ENCODE results near the gene BCL11B.

BCL11B gene

DNA sequence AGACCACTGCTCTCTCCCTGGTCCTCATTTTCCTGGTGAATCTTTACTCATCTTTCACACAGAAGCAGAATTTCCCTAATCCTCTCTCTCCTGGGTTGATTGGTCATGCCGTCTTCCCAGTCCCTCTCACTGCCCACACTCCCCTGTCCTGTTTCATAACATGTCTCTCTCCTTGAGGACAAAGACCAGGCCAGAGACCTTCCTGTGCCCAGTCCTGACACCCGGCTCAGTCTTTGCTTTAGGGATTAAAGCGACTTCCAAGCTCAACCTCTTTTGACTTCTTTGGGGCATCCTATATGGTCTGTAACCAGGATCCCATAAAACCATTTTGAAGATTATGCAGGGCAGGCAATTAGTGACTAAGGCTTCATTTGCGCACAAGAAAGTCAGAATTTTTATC lies 105.5 kb downstream of the BCL11B start:
- H3K36me3 ChIP-seq (ENCODE audit: control insufficient read depth in 1 of 2, insufficient read depth in 2 of 2, low read depth in 1 of 2, low read length in 2 of 2) = no peaks in the 10 kb centered on the region
- peaks cover 4% of the 10 kb centered on the region for H3K9me3 ChIP-seq (ENCODE audit: control insufficient read depth, low read length)
- H3K79me1 ChIP-seq (replicated peaks; ENCODE audit: low read length, poor library complexity, severe bottlenecking) = no peaks in the 10 kb centered on the region
- H3K27me3 ChIP-seq (ENCODE audit: control insufficient read depth in 1 of 2, insufficient read depth in 1 of 2, low read length in 2 of 2) = no peaks in the 10 kb centered on the region
- H2AFZ ChIP-seq (ENCODE audit: low read depth, low read length) = no peak overlapping the region
- no peak overlapping the region for H3K14ac ChIP-seq (ENCODE audit: low read length in 2 of 2)
- no peaks in the 10 kb centered on the region for H3K4me1 ChIP-seq (ENCODE audit: control insufficient read depth, insufficient read depth, low read depth, low read length)
- DNase-seq = no peak
- no peak overlapping the region for H3K18ac ChIP-seq (ENCODE audit: low read depth in 1 of 2, low read length in 2 of 2)
- no peak overlapping the region for H4K91ac ChIP-seq (ENCODE audit: low read length)
- no peak overlapping the region for H3K27ac ChIP-seq (ENCODE audit: low read length, poor library complexity, severe bottlenecking)
- H2BK5ac ChIP-seq (ENCODE audit: low read depth, low read length, poor library complexity, severe bottlenecking) = no peak overlapping the region
- H3K9ac ChIP-seq (ENCODE audit: low read length) = no peak overlapping the region
- H3K4ac ChIP-seq (ENCODE audit: low read depth in 1 of 2, low read length in 2 of 2) = no peak overlapping the region
- H3K23ac ChIP-seq (ENCODE audit: low read length in 2 of 2) = no peak overlapping the region
- H3K4me3 ChIP-seq (ENCODE audit: insufficient read depth in 1 of 2, low read depth in 1 of 2, low read length in 2 of 2) = no peak overlapping the region
- no peak overlapping the region for H2AK5ac ChIP-seq (ENCODE audit: low read length, severe bottlenecking)
- H4K8ac ChIP-seq (ENCODE audit: low read length) = no peak overlapping the region
- no peak overlapping the region for H2BK15ac ChIP-seq (ENCODE audit: low read depth, poor library complexity, severe bottlenecking)
- no peak overlapping the region for H2BK12ac ChIP-seq (ENCODE audit: low read length in 2 of 2)
- 85% methylated on average over 4 of the region's 4 CpGs for WGBS
- H3K4me2 ChIP-seq (ENCODE audit: low read length, poor library complexity, severe bottlenecking) = no peak overlapping the region
- no peak overlapping the region for H2BK120ac ChIP-seq (ENCODE audit: low read depth, low read length)

DNA sequence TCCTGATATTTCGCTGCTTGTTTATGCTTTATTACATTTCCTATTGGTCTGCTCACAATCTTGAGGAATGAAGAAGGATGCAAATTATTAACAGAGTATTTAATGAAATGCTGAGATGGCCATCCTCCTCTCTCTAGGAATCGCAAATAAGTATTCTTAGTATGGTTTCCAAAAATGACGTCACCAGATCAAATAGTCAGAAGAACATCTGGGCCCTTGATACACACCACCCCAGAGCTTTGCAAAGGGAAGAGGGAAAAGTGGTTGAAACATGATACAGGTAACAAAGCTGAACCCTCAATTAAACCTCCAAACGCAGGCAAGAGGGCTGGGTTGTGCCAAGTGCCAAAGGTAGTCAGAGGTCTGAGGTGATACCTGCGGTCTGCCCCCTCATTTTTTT lies 107.3 kb downstream of the BCL11B start:
- no peak overlapping the region for H3K9ac ChIP-seq (ENCODE audit: low read length)
- H2AFZ ChIP-seq (ENCODE audit: low read depth, low read length) = no peak overlapping the region
- H2BK5ac ChIP-seq (ENCODE audit: low read depth, low read length, poor library complexity, severe bottlenecking) = no peak overlapping the region
- no peak overlapping the region for H4K91ac ChIP-seq (ENCODE audit: low read length)
- no peak for DNase-seq
- H3K27me3 ChIP-seq (ENCODE audit: control insufficient read depth in 1 of 2, insufficient read depth in 1 of 2, low read length in 2 of 2) = no peaks in the 10 kb centered on the region
- no peak overlapping the region for H2BK12ac ChIP-seq (ENCODE audit: low read length in 2 of 2)
- H3K14ac ChIP-seq (ENCODE audit: low read length in 2 of 2) = no peak overlapping the region
- H3K4ac ChIP-seq (ENCODE audit: low read depth in 1 of 2, low read length in 2 of 2) = no peak overlapping the region
- H3K4me3 ChIP-seq (ENCODE audit: insufficient read depth in 1 of 2, low read depth in 1 of 2, low read length in 2 of 2) = no peak overlapping the region
- H3K4me2 ChIP-seq (ENCODE audit: low read length, poor library complexity, severe bottlenecking) = no peak overlapping the region
- H3K27ac ChIP-seq (ENCODE audit: low read length, poor library complexity, severe bottlenecking) = no peak overlapping the region
- H3K9me3 ChIP-seq (ENCODE audit: control insufficient read depth, low read length) = peaks cover 6% of the 10 kb centered on the region
- no peaks in the 10 kb centered on the region for H3K4me1 ChIP-seq (ENCODE audit: control insufficient read depth, insufficient read depth, low read depth, low read length)
- H4K8ac ChIP-seq (ENCODE audit: low read length) = no peak overlapping the region
- H3K79me1 ChIP-seq (replicated peaks; ENCODE audit: low read length, poor library complexity, severe bottlenecking) = no peaks in the 10 kb centered on the region
- H3K18ac ChIP-seq (ENCODE audit: low read depth in 1 of 2, low read length in 2 of 2) = no peak overlapping the region
- H3K36me3 ChIP-seq (ENCODE audit: control insufficient read depth in 1 of 2, insufficient read depth in 2 of 2, low read depth in 1 of 2, low read length in 2 of 2) = no peaks in the 10 kb centered on the region
- no peak overlapping the region for H2AK5ac ChIP-seq (ENCODE audit: low read length, severe bottlenecking)
- no peak overlapping the region for H2BK15ac ChIP-seq (ENCODE audit: low read depth, poor library complexity, severe bottlenecking)
- H2BK120ac ChIP-seq (ENCODE audit: low read depth, low read length) = no peak overlapping the region
- no peak overlapping the region for H3K23ac ChIP-seq (ENCODE audit: low read length in 2 of 2)
- no CpG with 5 or more reads among the region's 5 CpGs for WGBS

DNA sequence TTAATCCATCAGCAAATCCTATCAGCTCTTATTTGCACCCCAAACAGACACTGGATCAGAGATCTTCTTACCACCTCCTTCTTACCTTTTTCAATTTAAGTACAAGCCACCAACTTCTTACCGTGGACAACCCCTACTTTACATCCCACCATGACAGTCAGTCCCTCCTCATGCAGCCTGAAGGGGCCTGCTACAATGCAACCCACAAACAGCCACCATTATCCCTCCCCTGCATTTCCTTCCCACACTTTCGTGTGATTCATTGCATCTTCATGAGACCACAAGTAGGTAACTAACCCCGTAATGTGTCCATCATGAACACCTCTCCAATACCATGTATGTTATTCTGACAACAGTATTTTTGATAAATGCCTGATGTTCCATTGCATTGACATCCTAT lies 108.6 kb downstream of the BCL11B start:
- Histone ChIP-seq H3K4me2 (ENCODE audit: low read length, poor library complexity, severe bottlenecking) (no peak overlapping the region), H2BK12ac (ENCODE audit: low read length in 2 of 2) (no peak overlapping the region), H3K23ac (ENCODE audit: low read length in 2 of 2) (no peak overlapping the region), H3K14ac (ENCODE audit: low read length in 2 of 2) (no peak overlapping the region), H3K4me1 (ENCODE audit: control insufficient read depth, insufficient read depth, low read depth, low read length) (no peaks in the 10 kb centered on the region), H2AK5ac (ENCODE audit: low read length, severe bottlenecking) (no peak overlapping the region), H3K4ac (ENCODE audit: low read depth in 1 of 2, low read length in 2 of 2) (no peak overlapping the region), H2AFZ (ENCODE audit: low read depth, low read length) (no peak overlapping the region), H3K9me3 (ENCODE audit: control insufficient read depth, low read length) (peaks cover 6% of the 10 kb centered on the region), H2BK5ac (ENCODE audit: low read depth, low read length, poor library complexity, severe bottlenecking) (no peak overlapping the region), H2BK120ac (ENCODE audit: low read depth, low read length) (no peak overlapping the region), H3K18ac (ENCODE audit: low read depth in 1 of 2, low read length in 2 of 2) (no peak overlapping the region), H3K36me3 (ENCODE audit: control insufficient read depth in 1 of 2, insufficient read depth in 2 of 2, low read depth in 1 of 2, low read length in 2 of 2) (no peaks in the 10 kb centered on the region), H3K27me3 (ENCODE audit: control insufficient read depth in 1 of 2, insufficient read depth in 1 of 2, low read length in 2 of 2) (no peaks in the 10 kb centered on the region), H3K79me1 (replicated peaks; ENCODE audit: low read length, poor library complexity, severe bottlenecking) (no peaks in the 10 kb centered on the region), H3K9ac (ENCODE audit: low read length) (no peak overlapping the region), H3K4me3 (ENCODE audit: insufficient read depth in 1 of 2, low read depth in 1 of 2, low read length in 2 of 2) (no peak overlapping the region), H4K8ac (ENCODE audit: low read length) (no peak overlapping the region), H2BK15ac (ENCODE audit: low read depth, poor library complexity, severe bottlenecking) (no peak overlapping the region), H3K27ac (ENCODE audit: low read length, poor library complexity, severe bottlenecking) (no peak overlapping the region), H4K91ac (ENCODE audit: low read length) (no peak overlapping the region)
- WGBS = 65% methylated on average over 3 of the region's 3 CpGs
- DNase-seq = no peak

DNA sequence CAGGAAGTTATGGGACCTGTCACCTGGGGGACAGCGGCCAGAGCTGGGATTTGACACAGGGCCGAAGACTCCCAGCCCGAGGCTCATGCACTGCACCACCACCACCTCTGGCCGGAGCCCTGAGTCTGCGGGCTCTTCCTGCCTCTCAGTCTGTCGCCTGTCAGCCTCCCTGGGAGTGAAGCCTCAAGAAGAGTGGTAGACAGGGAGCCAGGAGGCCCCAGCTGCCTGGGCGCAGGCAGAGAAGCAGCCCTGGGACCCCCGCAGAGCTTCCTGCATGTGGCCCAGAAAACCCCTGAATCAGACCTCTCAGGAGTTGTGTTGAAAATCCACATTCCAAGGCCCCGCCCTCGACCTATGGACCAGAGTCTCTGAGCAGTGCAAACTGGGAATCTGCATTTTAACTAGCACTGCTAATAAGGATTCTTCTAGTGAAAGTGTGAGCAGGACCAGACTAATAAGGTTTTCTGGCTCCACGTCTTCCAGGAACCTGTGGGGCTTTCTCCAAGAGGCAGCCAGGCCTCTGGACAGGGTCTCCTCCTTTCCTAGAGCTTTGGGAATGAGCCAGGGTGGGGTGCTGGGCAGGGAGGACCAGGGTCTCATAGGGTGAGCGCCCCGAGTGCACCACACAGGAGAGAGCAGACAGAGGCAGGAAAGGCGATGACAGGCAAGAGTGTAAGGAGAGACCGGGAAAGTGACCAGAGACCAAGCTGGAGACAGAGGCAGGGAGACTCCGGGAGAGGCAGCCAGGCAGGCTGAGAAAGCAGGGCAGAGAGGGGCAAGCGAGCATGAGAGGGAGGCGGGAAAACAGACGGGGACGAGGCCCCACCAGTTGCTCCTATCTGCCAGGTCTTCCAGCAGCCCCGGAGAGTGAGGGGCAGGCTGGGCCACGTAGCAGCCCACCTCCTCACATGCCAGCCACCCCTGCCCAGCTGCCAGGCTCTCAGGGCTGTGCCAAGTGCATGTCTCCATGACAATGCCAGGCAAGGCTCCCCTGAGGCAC lies 112.4 kb downstream of the BCL11B start:
- no peak overlapping the region for H3K27ac ChIP-seq (ENCODE audit: low read length, poor library complexity, severe bottlenecking)
- H2BK5ac ChIP-seq (ENCODE audit: low read depth, low read length, poor library complexity, severe bottlenecking) = no peak overlapping the region
- no peak overlapping the region for H3K23ac ChIP-seq (ENCODE audit: low read length in 2 of 2)
- H3K4ac ChIP-seq (ENCODE audit: low read depth in 1 of 2, low read length in 2 of 2) = no peak overlapping the region
- H3K4me1 ChIP-seq (ENCODE audit: control insufficient read depth, insufficient read depth, low read depth, low read length) = no peaks in the 10 kb centered on the region
- H3K4me2 ChIP-seq (ENCODE audit: low read length, poor library complexity, severe bottlenecking) = no peak overlapping the region
- H3K36me3 ChIP-seq (ENCODE audit: control insufficient read depth in 1 of 2, insufficient read depth in 2 of 2, low read depth in 1 of 2, low read length in 2 of 2) = no peaks in the 10 kb centered on the region
- no peaks in the 10 kb centered on the region for H3K27me3 ChIP-seq (ENCODE audit: control insufficient read depth in 1 of 2, insufficient read depth in 1 of 2, low read length in 2 of 2)
- H4K91ac ChIP-seq (ENCODE audit: low read length) = no peak overlapping the region
- no peak overlapping the region for H3K18ac ChIP-seq (ENCODE audit: low read depth in 1 of 2, low read length in 2 of 2)
- WGBS = 74% methylated on average over 22 of the region's 22 CpGs
- no peaks in the 10 kb centered on the region for H3K79me1 ChIP-seq (replicated peaks; ENCODE audit: low read length, poor library complexity, severe bottlenecking)
- no peak overlapping the region for H3K14ac ChIP-seq (ENCODE audit: low read length in 2 of 2)
- H2BK12ac ChIP-seq (ENCODE audit: low read length in 2 of 2) = no peak overlapping the region
- no peak overlapping the region for H3K4me3 ChIP-seq (ENCODE audit: insufficient read depth in 1 of 2, low read depth in 1 of 2, low read length in 2 of 2)
- no peak overlapping the region for H2BK120ac ChIP-seq (ENCODE audit: low read depth, low read length)
- H2BK15ac ChIP-seq (ENCODE audit: low read depth, poor library complexity, severe bottlenecking) = no peak overlapping the region
- H4K8ac ChIP-seq (ENCODE audit: low read length) = no peak overlapping the region
- peaks cover 3% of the 10 kb centered on the region for H3K9me3 ChIP-seq (ENCODE audit: control insufficient read depth, low read length)
- no peak overlapping the region for H2AFZ ChIP-seq (ENCODE audit: low read depth, low read length)
- no peak overlapping the region for H3K9ac ChIP-seq (ENCODE audit: low read length)
- H2AK5ac ChIP-seq (ENCODE audit: low read length, severe bottlenecking) = no peak overlapping the region
- no peak for DNase-seq

All from mesenchymal stem cell (in vitro differentiated cells and primary cell).